ENCODE results near the gene SMC2.

Gene SMC2

DNA sequence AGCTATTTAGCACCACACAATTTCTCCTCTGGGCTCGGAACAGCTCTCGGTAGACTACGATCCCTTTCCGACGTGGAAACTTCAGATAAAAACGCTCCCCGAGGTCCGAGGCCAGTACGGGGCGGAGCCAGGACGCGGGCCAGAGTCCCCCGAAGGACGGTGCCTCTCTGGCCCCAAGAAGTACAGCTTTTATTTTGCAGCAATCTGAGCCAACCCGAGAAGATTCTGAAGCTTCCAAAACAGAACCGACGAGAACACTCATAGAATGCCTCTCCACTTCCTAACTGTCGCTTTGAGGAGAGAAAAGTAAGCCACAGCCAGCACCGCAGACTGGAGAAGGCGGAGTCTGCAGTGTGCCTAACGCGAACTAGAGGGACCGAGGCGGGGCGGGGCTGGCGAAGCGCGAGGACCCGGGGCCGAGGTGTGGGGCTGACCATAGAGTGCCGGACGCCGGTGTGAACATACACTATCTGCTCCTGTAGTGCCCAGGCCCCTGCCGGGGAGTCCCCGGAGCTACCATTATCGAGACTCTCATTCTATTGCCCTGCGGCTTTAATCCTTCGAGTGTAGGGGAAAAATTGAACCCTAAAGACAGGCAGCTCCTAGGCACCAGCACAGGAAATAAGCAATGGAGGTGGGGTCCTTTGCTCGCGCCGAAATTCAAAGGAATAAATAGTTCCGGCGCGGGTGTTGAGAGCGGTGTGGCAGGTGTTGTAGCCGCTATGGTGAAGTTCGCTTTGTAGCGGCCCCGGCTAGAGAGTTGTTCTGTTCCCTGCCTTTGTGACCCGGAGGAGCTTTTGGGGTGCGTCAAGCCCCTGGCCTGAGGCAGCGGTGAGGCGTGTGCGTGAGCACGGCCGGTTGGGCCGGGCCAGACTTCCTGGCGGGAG is at the start of gene SMC2:
Gene SMC2, plus strand, starts transcription at position 663 of the 887 bp plus-strand sequence. CDS start 1,076 bp downstream, outside the sequence.
- peaks cover 55% of the 10 kb centered on the region for H3K4me1 ChIP-seq (ENCODE audit: insufficient read depth, low read length, poor library complexity, severe bottlenecking)
- no peaks in the 10 kb centered on the region for H3K27me3 ChIP-seq (ENCODE audit: insufficient read depth, low read length, poor library complexity, severe bottlenecking)
- peaks cover 58% of the 10 kb centered on the region for H3K79me2 ChIP-seq (ENCODE audit: insufficient read depth, low read length)
- no peaks in the 10 kb centered on the region for H3K36me3 ChIP-seq (ENCODE audit: insufficient read depth, low read length)
- peak within 1 kb of the TSS; percentile 87 for H3K4me3 ChIP-seq (ENCODE audit: low read length, poor library complexity, severe bottlenecking)
- H4K20me1 ChIP-seq (ENCODE audit: insufficient read depth, low read length, poor library complexity, severe bottlenecking), result peaks cover 30% of the 10 kb centered on the region
- TF ChIP-seq CTCF (conservative IDR thresholded peaks at IDR 0.05; ENCODE audit: low read length) (no peak), EZH2phosphoT487 (IDR thresholded peaks at IDR 0.05; ENCODE audit: borderline replicate concordance) (no peak)
- H3K9me2 ChIP-seq (replicated peaks; ENCODE audit: low read depth, low read length), result no peaks in the 10 kb centered on the region
- H3K9me3 ChIP-seq (ENCODE audit: insufficient read depth, low read depth, low read length), result no peaks in the 10 kb centered on the region
- H3K4me2 ChIP-seq (ENCODE audit: low read depth, low read length, poor library complexity, severe bottlenecking), result peak within 1 kb of the TSS; percentile 83
- peak within 1 kb of the TSS; percentile 90 for H3K9ac ChIP-seq (ENCODE audit: low read depth, low read length, poor library complexity, severe bottlenecking)
- H2AFZ ChIP-seq (ENCODE audit: low read length), result peak within 1 kb of the TSS; percentile 75
- H3F3A ChIP-seq (ENCODE audit: low read depth), result no peaks in the 10 kb centered on the region

GRCh38 chr9:104068546-104068945 is 25.6 kb upstream of the SMC2 start:
- H3K4me2 ChIP-seq (ENCODE audit: low read depth, low read length, poor library complexity, severe bottlenecking), result no peak overlapping the region
- H3K4me3 ChIP-seq (ENCODE audit: low read length, poor library complexity, severe bottlenecking), result no peak overlapping the region
- H2AFZ ChIP-seq (ENCODE audit: low read length), result no peak overlapping the region
- no peaks in the 10 kb centered on the region for H3K27me3 ChIP-seq (ENCODE audit: insufficient read depth, low read length, poor library complexity, severe bottlenecking)
- H3K36me3 ChIP-seq (ENCODE audit: insufficient read depth, low read length), result no peaks in the 10 kb centered on the region
- no peaks in the 10 kb centered on the region for H3F3A ChIP-seq (ENCODE audit: low read depth)
- H3K4me1 ChIP-seq (ENCODE audit: insufficient read depth, low read length, poor library complexity, severe bottlenecking), result no peaks in the 10 kb centered on the region
- H3K9me2 ChIP-seq (replicated peaks; ENCODE audit: low read depth, low read length), result no peaks in the 10 kb centered on the region
- no peak for TF ChIP-seq CTCF (conservative IDR thresholded peaks at IDR 0.05; ENCODE audit: low read length)
- TF ChIP-seq EZH2phosphoT487 (IDR thresholded peaks at IDR 0.05; ENCODE audit: borderline replicate concordance), result no peak
- no peaks in the 10 kb centered on the region for H3K79me2 ChIP-seq (ENCODE audit: insufficient read depth, low read length)
- H3K9me3 ChIP-seq (ENCODE audit: insufficient read depth, low read depth, low read length), result no peaks in the 10 kb centered on the region
- no peaks in the 10 kb centered on the region for H4K20me1 ChIP-seq (ENCODE audit: insufficient read depth, low read length, poor library complexity, severe bottlenecking)
- H3K9ac ChIP-seq (ENCODE audit: low read depth, low read length, poor library complexity, severe bottlenecking), result no peak overlapping the region

- no peak overlapping the region for H3K4me2 ChIP-seq (ENCODE audit: low read depth, low read length, poor library complexity, severe bottlenecking)
- no peaks in the 10 kb centered on the region for H3F3A ChIP-seq (ENCODE audit: low read depth)
- no peak overlapping the region for H3K9ac ChIP-seq (ENCODE audit: low read depth, low read length, poor library complexity, severe bottlenecking)
- no peak overlapping the region for H3K4me3 ChIP-seq (ENCODE audit: low read length, poor library complexity, severe bottlenecking)
- H3K27me3 ChIP-seq (ENCODE audit: insufficient read depth, low read length, poor library complexity, severe bottlenecking), result no peaks in the 10 kb centered on the region
- H3K9me2 ChIP-seq (replicated peaks; ENCODE audit: low read depth, low read length), result no peaks in the 10 kb centered on the region
- no peaks in the 10 kb centered on the region for H3K4me1 ChIP-seq (ENCODE audit: insufficient read depth, low read length, poor library complexity, severe bottlenecking)
- no peaks in the 10 kb centered on the region for H3K79me2 ChIP-seq (ENCODE audit: insufficient read depth, low read length)
- H3K36me3 ChIP-seq (ENCODE audit: insufficient read depth, low read length), result no peaks in the 10 kb centered on the region
- TF ChIP-seq EZH2phosphoT487 (IDR thresholded peaks at IDR 0.05; ENCODE audit: borderline replicate concordance) (no peak), CTCF (conservative IDR thresholded peaks at IDR 0.05; ENCODE audit: low read length) (no peak)
- H4K20me1 ChIP-seq (ENCODE audit: insufficient read depth, low read length, poor library complexity, severe bottlenecking), result no peaks in the 10 kb centered on the region
- no peaks in the 10 kb centered on the region for H3K9me3 ChIP-seq (ENCODE audit: insufficient read depth, low read depth, low read length)
- no peak overlapping the region for H2AFZ ChIP-seq (ENCODE audit: low read length)
Measured at GRCh38 chr9:104069288-104069687, 24.8 kb upstream of the SMC2 start.
